ENCODE results near the gene APOL1. TPM values are rescaled to one million over a fixed set of nuclear protein-coding genes. Genes with fewer than 3 reads are reported as not detected.
"Not testable (repeated sequence)": the region's sequence is repeated elsewhere in the genome, so short reads cannot be mapped to it uniquely, and the experiment has no call there.

APOL1 gene
- total RNA-seq, 1 donor from 2014 or later, result 85.8 TPM

- peaks cover 55% of the 10 kb centered on the region for H3K36me3 ChIP-seq
- intact Hi-C loops (cut with DNase I), result no loop called here
- ATAC-seq, result no peak
- no peaks in the 10 kb centered on the region for H3K27me3 ChIP-seq (ENCODE audit: low read depth)
- no peaks in the 10 kb centered on the region for H3K9me3 ChIP-seq
- no peak for TF ChIP-seq CTCF (IDR thresholded peaks at IDR 0.05)
- H3K4me1 ChIP-seq, result no peaks in the 10 kb centered on the region
- no peak overlapping the region for H3K4me3 ChIP-seq
- no peak overlapping the region for H3K27ac ChIP-seq
- DNase-seq, result no peak
Measured at GRCh38 chr22:36227396-36227795, 25.5 kb upstream of the APOL1 start.

- TF ChIP-seq CTCF (IDR thresholded peaks at IDR 0.05), result no peak
- Histone ChIP-seq H3K27me3 (ENCODE audit: low read depth) (no peaks in the 10 kb centered on the region), H3K4me1 (peaks cover 2% of the 10 kb centered on the region), H3K27ac (no peak overlapping the region), H3K9me3 (no peaks in the 10 kb centered on the region), H3K4me3 (no peak overlapping the region), H3K36me3 (peaks cover 59% of the 10 kb centered on the region)
- intact Hi-C loops (cut with DNase I), result no loop called here
- ATAC-seq (no peak), DNase-seq (no peak)
Measured at GRCh38 chr22:36227806-36228205, 25.1 kb upstream of the APOL1 start.

GRCh38 chr22:36228369-36228768 is 24.6 kb upstream of the APOL1 start:
- H3K27me3 ChIP-seq (ENCODE audit: low read depth); H3K9me3 ChIP-seq; H3K4me1 ChIP-seq; intact Hi-C loops (cut with DNase I); H3K27ac ChIP-seq; H3K4me3 ChIP-seq; ATAC-seq; DNase-seq: not testable (repeated sequence)
- peaks cover 64% of the 10 kb centered on the region for H3K36me3 ChIP-seq

GRCh38 chr22:36228944-36229343 is 24.0 kb upstream of the APOL1 start:
- Histone ChIP-seq H3K4me3 (no peak overlapping the region), H3K36me3 (peaks cover 70% of the 10 kb centered on the region), H3K27ac (no peak overlapping the region), H3K27me3 (ENCODE audit: low read depth) (no peaks in the 10 kb centered on the region), H3K4me1 (peaks cover 13% of the 10 kb centered on the region), H3K9me3 (no peaks in the 10 kb centered on the region)
- intact Hi-C loops (cut with DNase I), result no loop called here
- no peak for TF ChIP-seq CTCF (IDR thresholded peaks at IDR 0.05)
- ATAC-seq, result no peak
- DNase-seq, result no peak

- intact Hi-C loops (cut with DNase I); ATAC-seq: not testable (repeated sequence)
- H3K36me3 ChIP-seq, result peaks cover 77% of the 10 kb centered on the region
Measured at GRCh38 chr22:36229649-36230048, 23.3 kb upstream of the APOL1 start.

GRCh38 chr22:36231051-36231450 is 21.9 kb upstream of the APOL1 start:
- intact Hi-C loops (cut with DNase I); DNase-seq; H3K9me3 ChIP-seq; H3K27ac ChIP-seq; H3K4me3 ChIP-seq; ATAC-seq; H3K27me3 ChIP-seq (ENCODE audit: low read depth): not testable (repeated sequence)
- H3K36me3 ChIP-seq, result peaks cover 78% of the 10 kb centered on the region
- H3K4me1 ChIP-seq, result peaks cover 32% of the 10 kb centered on the region

More at GRCh38 chr22:36229649-36230048, 23.3 kb upstream of the APOL1 start:
- not testable (repeated sequence) for H3K4me3 ChIP-seq; H3K27me3 ChIP-seq (ENCODE audit: low read depth); H3K9me3 ChIP-seq; DNase-seq; H3K27ac ChIP-seq
- peaks cover 20% of the 10 kb centered on the region for H3K4me1 ChIP-seq

GRCh38 chr22:36232715-36233401 is 20.1 kb upstream of the APOL1 start:
- Histone ChIP-seq H3K4me1 (peaks cover 50% of the 10 kb centered on the region), H3K9me3 (no peaks in the 10 kb centered on the region), H3K4me3 (no peak overlapping the region), H3K36me3 (peaks cover 77% of the 10 kb centered on the region), H3K27me3 (ENCODE audit: low read depth) (no peaks in the 10 kb centered on the region), H3K27ac (no peak overlapping the region)
- ATAC-seq (peak in 1 of 2 donors; percentile 15), DNase-seq (no peak)
- intact Hi-C loops (cut with DNase I), result no loop called here
- no peak for TF ChIP-seq CTCF (IDR thresholded peaks at IDR 0.05)

Data from lower lobe of right lung (tissue), 2 donors.